GM20431 (cell line): ENCODE measurements around the gene IGF2BP2.
"Not testable (repeated sequence)": the region's sequence is repeated elsewhere in the genome, so short reads cannot be mapped to it uniquely, and the experiment has no call there.

Experiments used
- in situ Hi-C: fragments of 300-500 bp; cut with MseI, MboI; formaldehyde crosslinking; loops from one replicate; pipeline ENCODE4 v1.15.0; 2020; ENCODE audit warnings: low sequenced_read_pairs; ENCODE audit not compliant: unreplicated experiment

IGF2BP2 gene

GRCh38 chr3:185813205-185813604, 11.6 kb downstream of the IGF2BP2 start:
- in situ Hi-C loops, result no loop called here

- in situ Hi-C loops, result no loop called here
Observed at GRCh38 chr3:185807445-185808068, 17.3 kb downstream of the IGF2BP2 start.

GRCh38 chr3:185798831-185799110, 26.1 kb downstream of the IGF2BP2 start:
- in situ Hi-C loops, result not testable (repeated sequence)

- in situ Hi-C loops, result no loop called here
Observed at GRCh38 chr3:185797993-185798830, 26.6 kb downstream of the IGF2BP2 start.

GRCh38 chr3:185797108-185797881, 27.5 kb downstream of the IGF2BP2 start:
- in situ Hi-C loops, result no loop called here

GRCh38 chr3:185796431-185797107, 28.3 kb downstream of the IGF2BP2 start:
- in situ Hi-C loops, result no loop called here

- in situ Hi-C loops, result no loop called here
Observed at GRCh38 chr3:185793381-185793780, 31.5 kb downstream of the IGF2BP2 start.

GRCh38 chr3:185792955-185793354, 31.9 kb downstream of the IGF2BP2 start:
- in situ Hi-C loops, result no loop called here

- in situ Hi-C loops, result no loop called here
Observed at GRCh38 chr3:185789891-185790830, 34.7 kb downstream of the IGF2BP2 start.

GRCh38 chr3:185789134-185789533, 35.7 kb downstream of the IGF2BP2 start:
- in situ Hi-C loops, result no loop called here

- in situ Hi-C loops, result no loop called here
Observed at GRCh38 chr3:185788292-185788691, 36.5 kb downstream of the IGF2BP2 start.

GRCh38 chr3:185786956-185787877, 37.6 kb downstream of the IGF2BP2 start:
- in situ Hi-C loops, result no loop called here

- in situ Hi-C loops, result not testable (repeated sequence)
Observed at GRCh38 chr3:185786258-185786657, 38.6 kb downstream of the IGF2BP2 start.

GRCh38 chr3:185784317-185784716, 40.5 kb downstream of the IGF2BP2 start:
- in situ Hi-C loops, result no loop called here

- in situ Hi-C loops, result no loop called here
Observed at GRCh38 chr3:185781759-185782158, 43.1 kb downstream of the IGF2BP2 start.

- in situ Hi-C loops, result no loop called here
Observed at GRCh38 chr3:185779461-185779860, 45.4 kb downstream of the IGF2BP2 start.

- in situ Hi-C loops, result no loop called here
Observed at GRCh38 chr3:185778821-185779220, 46.0 kb downstream of the IGF2BP2 start.

GRCh38 chr3:185778094-185778493, 46.7 kb downstream of the IGF2BP2 start:
- in situ Hi-C loops, result no loop called here
